Bone marrow (tissue), 2 donors: ENCODE data around the gene BNIP5.

Experiments
- DNase-seq, 2 donors: peaks; one replicate each; lab custom pipeline; 2025; lab: John Stamatoyannopoulos, UW

BNIP5 gene

GRCh38 chr6:36320475-36320874 is 16.2 kb downstream of the BNIP5 start:
- no peak for DNase-seq

- DNase-seq, result no peak
Measured at GRCh38 chr6:36319821-36320220, 16.9 kb downstream of the BNIP5 start.

- DNase-seq, result no peak
Measured at GRCh38 chr6:36319436-36319762, 17.3 kb downstream of the BNIP5 start.

- no peak for DNase-seq
Measured at GRCh38 chr6:36318690-36319435, 17.8 kb downstream of the BNIP5 start.

GRCh38 chr6:36317623-36318022 is 19.1 kb downstream of the BNIP5 start:
- no peak for DNase-seq

GRCh38 chr6:36315921-36316320 is 20.8 kb downstream of the BNIP5 start:
- DNase-seq, result no peak

- DNase-seq, result no peak
Measured at GRCh38 chr6:36314221-36315014, 22.3 kb downstream of the BNIP5 start.

- no peak for DNase-seq
Measured at GRCh38 chr6:36313649-36313936, 23.1 kb downstream of the BNIP5 start.

GRCh38 chr6:36312854-36313648 is 23.6 kb downstream of the BNIP5 start:
- DNase-seq, result peak in 1 of 2 donors; percentile 6

- DNase-seq, result no peak
Measured at GRCh38 chr6:36309900-36310299, 26.8 kb downstream of the BNIP5 start.

- no peak for DNase-seq
Measured at GRCh38 chr6:36309203-36309602, 27.5 kb downstream of the BNIP5 start.

- DNase-seq, result no peak
Measured at GRCh38 chr6:36308514-36308913, 28.2 kb downstream of the BNIP5 start.

GRCh38 chr6:36306375-36306774 is 30.3 kb downstream of the BNIP5 start:
- DNase-seq, result no peak

- no peak for DNase-seq
Measured at GRCh38 chr6:36305885-36306284, 30.8 kb downstream of the BNIP5 start.

GRCh38 chr6:36302227-36302976 is 34.3 kb downstream of the BNIP5 start:
- DNase-seq, result peak; percentile 53 to 64

- DNase-seq, result no peak
Measured at GRCh38 chr6:36301781-36302180, 34.9 kb downstream of the BNIP5 start.

- DNase-seq, result no peak
Measured at GRCh38 chr6:36301085-36301658, 35.5 kb downstream of the BNIP5 start.

GRCh38 chr6:36298027-36298426 is 38.7 kb downstream of the BNIP5 start:
- DNase-seq, result no peak

GRCh38 chr6:36297511-36297910 is 39.2 kb downstream of the BNIP5 start:
- no peak for DNase-seq

GRCh38 chr6:36297051-36297450 is 39.6 kb downstream of the BNIP5 start:
- DNase-seq, result no peak

GRCh38 chr6:36296240-36296639 is 40.4 kb downstream of the BNIP5 start:
- no peak for DNase-seq

GRCh38 chr6:36292170-36292569 is 44.5 kb downstream of the BNIP5 start:
- DNase-seq, result no peak
